Measurements from ENCODE around the gene RAPGEF2. TPM values are rescaled to one million over a fixed set of nuclear protein-coding genes. Genes with fewer than 3 reads are reported as not detected.

Gene RAPGEF2
- total and polyA plus RNA-seq, 2 of the 8 experiments (the other 6 are each of a cell fraction or from before 2014, with no cell fraction given), result 24.4 to 48.6 TPM

DNA sequence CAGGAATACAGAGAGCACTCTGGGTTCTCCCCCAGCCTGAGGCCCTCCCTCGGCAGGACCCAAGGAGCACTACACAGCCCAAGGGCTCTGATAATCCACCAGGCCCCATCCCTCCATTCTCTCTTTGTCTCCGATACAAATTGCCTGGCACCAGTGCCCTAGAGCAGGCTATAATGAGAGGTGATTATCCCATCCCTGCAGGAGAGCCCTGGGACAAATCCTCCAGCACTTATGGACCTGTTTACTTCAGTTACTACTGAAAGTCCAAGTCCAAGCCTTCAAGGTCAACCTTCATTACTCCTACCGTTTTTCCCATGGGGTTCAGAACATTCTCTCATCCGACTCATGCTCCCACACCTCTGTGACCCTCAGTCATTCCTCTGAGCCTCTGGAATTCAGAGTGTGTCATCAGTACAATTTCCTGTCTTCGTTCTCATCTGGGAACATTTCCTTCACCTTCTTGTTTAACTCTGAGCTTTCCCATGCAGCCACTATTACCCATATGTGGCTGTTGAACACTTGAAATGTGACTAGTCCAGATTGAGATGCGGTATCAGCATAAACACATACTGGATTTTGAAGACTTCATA is 299.0 kb downstream of the RAPGEF2 start:
- Histone ChIP-seq H2BK12ac (ENCODE audit: low read depth, low read length) (no peak overlapping the region), H2BK5ac (ENCODE audit: low read depth, low read length) (no peak overlapping the region), H3K14ac (ENCODE audit: insufficient read length) (no peak overlapping the region), H2AFZ (ENCODE audit: low read length) (no peak overlapping the region), H3K4me1 (replicated peaks in 1 of 4; ENCODE audit: control insufficient read depth in 3 of 4, insufficient read depth in 4 of 4, low read length in 3 of 4) (no peaks in the 10 kb centered on the region), H3K23me2 (ENCODE audit: low read depth, low read length) (0 out of 2 replicates have a peak, but pooled peaks cover 1% of the 10 kb centered on the region), H3K4ac (replicated peaks; ENCODE audit: insufficient read length, low read depth, low read length) (no peak overlapping the region), H4K8ac (ENCODE audit: extremely low read depth, insufficient read depth, low read length) (no peak overlapping the region), H4K91ac (replicated peaks; ENCODE audit: insufficient read length, low read length) (no peak overlapping the region), H4K20me1 (replicated peaks in 1 of 2; ENCODE audit: control insufficient read depth in 1 of 2, insufficient read depth in 2 of 2, low read length in 2 of 2) (no peaks in the 10 kb centered on the region), H3K9me3 (ENCODE audit: insufficient read depth in 2 of 2, low read depth in 1 of 2, low read length in 1 of 2) (no peaks in the 10 kb centered on the region), H2BK120ac (replicated peaks; ENCODE audit: low read depth, low read length) (no peak overlapping the region), H2BK15ac (ENCODE audit: low read length) (no peak overlapping the region), H3K79me2 (ENCODE audit: control insufficient read depth in 1 of 2, insufficient read depth in 2 of 2, low read length in 2 of 2) (no peaks in the 10 kb centered on the region), H3K27ac (ENCODE audit: low read depth, low read length) (no peak overlapping the region), H3K56ac (replicated peaks; ENCODE audit: insufficient read length, low read depth, low read length) (no peak overlapping the region), H3K23ac (ENCODE audit: insufficient read length) (no peak overlapping the region), H4K5ac (ENCODE audit: insufficient read length, low read depth, low read length) (no peak overlapping the region), H3K9ac (replicated peaks in 1 of 4; ENCODE audit: extremely low read depth in 1 of 4, low read depth in 3 of 4, low read length in 3 of 4) (no peak overlapping the region), H3K79me1 (ENCODE audit: low read depth, low read length) (no peaks in the 10 kb centered on the region), H3K4me2 (ENCODE audit: insufficient read depth in 1 of 2, low read depth in 2 of 2, low read length in 2 of 2) (no peak overlapping the region), H3K27me3 (replicated peaks in 1 of 4; ENCODE audit: control insufficient read depth in 3 of 4, extremely low read depth in 1 of 4, insufficient read depth in 3 of 4, low read length in 3 of 4) (no peaks in the 10 kb centered on the region), H3K36me3 (ENCODE audit: control insufficient read depth in 2 of 4, insufficient read depth in 4 of 4, low read length in 3 of 4) (no peaks in the 10 kb centered on the region), H3K18ac (ENCODE audit: extremely low read depth, low read length) (no peak overlapping the region), H2AK5ac (ENCODE audit: low read depth, low read length) (no peak overlapping the region), H2BK20ac (ENCODE audit: low read length) (no peak overlapping the region), H3K4me3 (ENCODE audit: extremely low read depth in 1 of 4, insufficient read depth in 2 of 4, low read depth in 3 of 4, low read length in 4 of 4) (no peak overlapping the region)
- FAIRE-seq (no peak), DNase-seq (ENCODE audit: low read depth in 1 of 2, low spot score in 2 of 2) (no peak)
- TF ChIP-seq EZH2 (IDR thresholded peaks at IDR 0.05; ENCODE audit: low read depth, low read length, severe bottlenecking) (no peak), KDM1A (IDR thresholded peaks at IDR 0.05; ENCODE audit: borderline replicate concordance, low read length) (no peak), CHD2 (IDR thresholded peaks at IDR 0.05; ENCODE audit: low read length) (no peak)
- ChIA-PET CTCF (ENCODE audit: partially characterized antibody) (interaction anchor here (0.6 to 1.5 kb wide), 2 partner anchors 17 to 1808 kb away, joined by 3 read pairs; no protein-coding TSS in a partner anchor), POLR2A (ENCODE audit: partially characterized antibody) (no interaction called here)
- 92% methylated on average over 6 of the region's 6 CpGs; no CpG with 5 or more reads in 1 of the 2 experiments for WGBS, 2 experiments (ENCODE audit: extremely low coverage in 1 of 2, insufficient coverage in 1 of 2, insufficient read length in 1 of 2, insufficient replicate concordance in 2 of 2, low coverage in 1 of 2, low lambda C conversion rate in 2 of 2, missing lambda C conversion rate in 1 of 2)

Small RNA genes lying within 50 kb of the gene (microRNA-seq; reads per million reads assigned to microRNA genes)
- gene MIR3688-1 (ENCODE audit: borderline microRNAs expressed in 2 of 2, borderline number of aligned reads in 2 of 2, borderline replicate concordance in 1 of 2), result 0 reads per million in 2 experiments
- gene MIR3688-2 (ENCODE audit: borderline microRNAs expressed in 2 of 2, borderline number of aligned reads in 2 of 2, borderline replicate concordance in 1 of 2), result 0 reads per million in 2 experiments

Small RNA genes lying within 50 kb of the gene (small RNA-seq; reads per million reads assigned to genes)
- gene AC074344.1 (ENCODE audit: insufficient read depth), result not detected
- gene MIR3688-1 (ENCODE audit: insufficient read depth), result not detected
- not detected for gene RF00019 (ENCODE audit: insufficient read depth)

Measured in H1 (cell line).